ENCODE data around the gene TFDP1. TPM values are rescaled to one million over a fixed set of nuclear protein-coding genes. Genes with fewer than 3 reads are reported as not detected.

The TFDP1 gene
- total RNA-seq, 2 experiments from 2014 or later: 17.6 to 20.0 TPM

DNA sequence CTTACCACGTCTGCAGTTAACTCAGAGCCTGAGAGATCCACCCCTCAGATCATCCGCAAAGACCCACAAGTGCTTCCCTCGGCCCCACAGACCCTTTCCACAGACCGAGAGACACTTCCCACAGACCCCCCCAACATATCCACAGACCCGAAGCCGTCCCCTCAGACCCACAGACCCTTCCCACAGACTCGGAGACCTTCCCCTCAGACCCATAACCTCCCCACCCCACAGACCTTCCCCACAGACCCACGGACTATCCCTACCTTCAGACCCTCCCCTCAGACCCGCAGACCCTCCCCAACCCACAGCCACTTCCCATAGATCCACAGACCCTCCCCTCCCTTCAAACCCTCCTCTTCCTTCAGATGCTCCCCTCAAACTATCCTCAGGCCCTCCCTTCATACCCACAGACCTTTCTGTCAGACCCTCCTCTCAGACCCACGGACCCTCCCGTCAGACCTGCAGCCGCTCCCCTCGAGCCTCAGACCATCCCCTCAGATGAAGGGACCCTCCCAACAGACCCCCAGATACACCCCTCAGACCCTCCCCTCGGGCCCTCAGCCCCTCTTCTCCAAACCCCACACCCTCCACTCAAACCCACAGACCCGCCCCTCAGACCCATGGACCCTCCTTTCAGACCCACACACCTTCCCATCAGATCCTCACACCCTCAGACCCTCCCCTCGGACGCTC lies 20.1 kb upstream of the TFDP1 start:
- Histone ChIP-seq H3K4me3 (ENCODE audit: low read length) (no peak overlapping the region), H3K27ac (ENCODE audit: low read depth in 1 of 2, low read length in 2 of 2) (no peak overlapping the region), H3K36me3 (ENCODE audit: insufficient read depth, low read length) (no peaks in the 10 kb centered on the region), H3K4me1 (ENCODE audit: insufficient read depth, low read length) (peaks cover 3% of the 10 kb centered on the region), H3K27me3 (ENCODE audit: control insufficient read depth in 1 of 2, insufficient read depth in 2 of 2, low read length in 2 of 2) (no peaks in the 10 kb centered on the region), H3K9me3 (ENCODE audit: control insufficient read depth in 1 of 2, insufficient read depth in 1 of 2, low read length in 2 of 2) (no peaks in the 10 kb centered on the region)
- ATAC-seq (ENCODE audit: poor library complexity): no peak
- ChIA-PET CTCF (no interaction called here), POLR2A (no interaction called here)
- no peaks in the 10 kb centered on the region for H3K9me3 Mint-ChIP-seq
- no peak overlapping the region for H3K4me3 Mint-ChIP-seq
- H3K27me3 Mint-ChIP-seq: peaks cover 20% of the 10 kb centered on the region
- H3K4me1 Mint-ChIP-seq (ENCODE audit: low read depth): peaks cover 6% of the 10 kb centered on the region
- TF ChIP-seq, protein P1, sequence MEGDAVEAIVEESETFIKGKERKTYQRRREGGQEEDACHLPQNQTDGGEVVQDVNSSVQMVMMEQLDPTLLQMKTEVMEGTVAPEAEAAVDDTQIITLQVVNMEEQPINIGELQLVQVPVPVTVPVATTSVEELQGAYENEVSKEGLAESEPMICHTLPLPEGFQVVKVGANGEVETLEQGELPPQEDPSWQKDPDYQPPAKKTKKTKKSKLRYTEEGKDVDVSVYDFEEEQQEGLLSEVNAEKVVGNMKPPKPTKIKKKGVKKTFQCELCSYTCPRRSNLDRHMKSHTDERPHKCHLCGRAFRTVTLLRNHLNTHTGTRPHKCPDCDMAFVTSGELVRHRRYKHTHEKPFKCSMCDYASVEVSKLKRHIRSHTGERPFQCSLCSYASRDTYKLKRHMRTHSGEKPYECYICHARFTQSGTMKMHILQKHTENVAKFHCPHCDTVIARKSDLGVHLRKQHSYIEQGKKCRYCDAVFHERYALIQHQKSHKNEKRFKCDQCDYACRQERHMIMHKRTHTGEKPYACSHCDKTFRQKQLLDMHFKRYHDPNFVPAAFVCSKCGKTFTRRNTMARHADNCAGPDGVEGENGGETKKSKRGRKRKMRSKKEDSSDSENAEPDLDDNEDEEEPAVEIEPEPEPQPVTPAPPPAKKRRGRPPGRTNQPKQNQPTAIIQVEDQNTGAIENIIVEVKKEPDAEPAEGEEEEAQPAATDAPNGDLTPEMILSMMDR (IDR thresholded peaks at IDR 0.05): no peak
- intact Hi-C loops (cut with DNase I, micrococcal nuclease): no loop called here
- no peaks in the 10 kb centered on the region for H3K36me3 Mint-ChIP-seq (ENCODE audit: low read depth)
- H3K27ac Mint-ChIP-seq: no peak overlapping the region
- DNase-seq: no peak

DNA sequence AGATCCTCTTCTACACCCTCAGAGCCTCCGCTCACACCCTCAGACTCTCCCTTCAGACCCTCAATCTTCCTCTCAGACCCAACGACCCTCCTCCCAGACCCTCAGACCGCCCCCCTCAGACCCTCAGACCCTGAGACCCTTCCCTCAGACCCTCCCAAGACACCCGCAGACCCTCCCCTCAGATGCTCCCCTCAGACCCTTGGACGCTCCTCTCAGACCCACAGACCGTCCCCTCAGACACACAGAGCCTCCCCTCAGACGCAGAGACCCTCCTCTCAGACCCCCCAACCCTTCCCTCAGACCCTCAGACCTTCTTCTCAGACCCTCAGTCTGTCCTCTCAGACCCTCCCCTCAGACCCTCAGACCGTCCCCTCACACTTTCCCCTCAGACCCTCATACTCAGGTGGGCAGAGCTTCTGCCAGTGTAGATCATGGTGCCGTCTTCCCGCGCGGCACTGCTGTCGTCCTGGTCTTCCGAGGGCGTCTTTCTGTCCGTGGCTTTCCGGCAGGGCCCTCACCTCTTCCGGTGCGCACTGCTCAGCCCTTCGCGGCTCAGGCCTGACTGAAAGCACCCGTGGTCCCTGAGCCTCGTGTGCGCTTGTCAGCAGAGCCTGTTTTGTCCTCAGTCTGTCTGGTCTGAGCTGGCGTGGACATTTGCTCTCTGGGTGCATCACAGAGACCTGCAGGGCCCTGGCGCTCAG lies 18.9 kb upstream of the TFDP1 start:
- Histone ChIP-seq H3K36me3 (ENCODE audit: insufficient read depth, low read length) (no peaks in the 10 kb centered on the region), H3K4me3 (ENCODE audit: low read length) (no peak overlapping the region), H3K27me3 (ENCODE audit: control insufficient read depth in 1 of 2, insufficient read depth in 2 of 2, low read length in 2 of 2) (peaks cover 0 to 9% of the 10 kb centered on the region in 2 experiments), H3K9me3 (ENCODE audit: control insufficient read depth in 1 of 2, insufficient read depth in 1 of 2, low read length in 2 of 2) (no peaks in the 10 kb centered on the region), H3K4me1 (ENCODE audit: insufficient read depth, low read length) (peaks cover 3% of the 10 kb centered on the region), H3K27ac (ENCODE audit: low read depth in 1 of 2, low read length in 2 of 2) (no peak overlapping the region)
- H3K4me1 Mint-ChIP-seq (ENCODE audit: low read depth): peaks cover 6% of the 10 kb centered on the region
- intact Hi-C loops (cut with DNase I, micrococcal nuclease): no loop called here
- H3K4me3 Mint-ChIP-seq: no peak overlapping the region
- DNase-seq (no peak), ATAC-seq (ENCODE audit: poor library complexity) (no peak)
- CTCF ChIA-PET: no interaction called here
- no peak overlapping the region for H3K27ac Mint-ChIP-seq
- peaks cover 20% of the 10 kb centered on the region for H3K27me3 Mint-ChIP-seq
- TF ChIP-seq, protein P1 (IDR thresholded peaks at IDR 0.05): no peak
- POLR2A ChIA-PET: no interaction called here
- H3K9me3 Mint-ChIP-seq: no peaks in the 10 kb centered on the region
- no peaks in the 10 kb centered on the region for H3K36me3 Mint-ChIP-seq (ENCODE audit: low read depth)

DNA sequence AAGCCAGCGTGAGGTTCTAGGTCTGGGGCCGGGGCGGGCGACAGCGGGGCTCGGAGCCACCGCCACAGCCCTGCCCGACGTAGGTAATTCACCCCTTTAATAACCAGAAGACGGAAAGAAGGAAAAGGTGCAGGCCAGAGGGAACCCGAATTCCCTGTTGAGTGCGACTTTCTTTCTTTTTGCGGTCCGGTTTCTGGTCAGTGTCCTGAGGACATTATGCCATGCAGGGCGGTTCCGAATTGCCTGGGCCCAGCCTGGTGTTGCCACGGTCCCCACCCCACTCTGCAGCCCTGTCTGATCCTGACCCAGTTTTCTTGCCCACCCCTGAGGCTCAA lies 18.4 kb upstream of the TFDP1 start:
- no peak for DNase-seq
- Mint-ChIP-seq H3K4me1 (ENCODE audit: low read depth) (peaks cover 6% of the 10 kb centered on the region), H3K36me3 (ENCODE audit: low read depth) (no peaks in the 10 kb centered on the region), H3K27me3 (peaks cover 20% of the 10 kb centered on the region), H3K9me3 (no peaks in the 10 kb centered on the region), H3K27ac (no peak overlapping the region), H3K4me3 (no peak overlapping the region)
- Histone ChIP-seq H3K4me1 (ENCODE audit: insufficient read depth, low read length) (peaks cover 3% of the 10 kb centered on the region), H3K27ac (ENCODE audit: low read depth in 1 of 2, low read length in 2 of 2) (no peak overlapping the region), H3K4me3 (ENCODE audit: low read length) (no peak overlapping the region), H3K9me3 (ENCODE audit: control insufficient read depth in 1 of 2, insufficient read depth in 1 of 2, low read length in 2 of 2) (no peaks in the 10 kb centered on the region), H3K36me3 (ENCODE audit: insufficient read depth, low read length) (no peaks in the 10 kb centered on the region), H3K27me3 (ENCODE audit: control insufficient read depth in 1 of 2, insufficient read depth in 2 of 2, low read length in 2 of 2) (peaks cover 0 to 9% of the 10 kb centered on the region in 2 experiments)
- no peak for ATAC-seq (ENCODE audit: poor library complexity)
- ChIA-PET CTCF (no interaction called here), POLR2A (no interaction called here)
- intact Hi-C loops (cut with DNase I, micrococcal nuclease): no loop called here
- TF ChIP-seq, protein P1 (IDR thresholded peaks at IDR 0.05): no peak

Measured in CD4-positive, alpha-beta T cell (primary cell).